ENCODE data around the gene PPDPF. TPM values are rescaled to one million over a fixed set of nuclear protein-coding genes. Genes with fewer than 3 reads are reported as not detected.

The PPDPF gene
- total RNA-seq, 2 donors from 2014 or later = 91.0 to 130 TPM

DNA sequence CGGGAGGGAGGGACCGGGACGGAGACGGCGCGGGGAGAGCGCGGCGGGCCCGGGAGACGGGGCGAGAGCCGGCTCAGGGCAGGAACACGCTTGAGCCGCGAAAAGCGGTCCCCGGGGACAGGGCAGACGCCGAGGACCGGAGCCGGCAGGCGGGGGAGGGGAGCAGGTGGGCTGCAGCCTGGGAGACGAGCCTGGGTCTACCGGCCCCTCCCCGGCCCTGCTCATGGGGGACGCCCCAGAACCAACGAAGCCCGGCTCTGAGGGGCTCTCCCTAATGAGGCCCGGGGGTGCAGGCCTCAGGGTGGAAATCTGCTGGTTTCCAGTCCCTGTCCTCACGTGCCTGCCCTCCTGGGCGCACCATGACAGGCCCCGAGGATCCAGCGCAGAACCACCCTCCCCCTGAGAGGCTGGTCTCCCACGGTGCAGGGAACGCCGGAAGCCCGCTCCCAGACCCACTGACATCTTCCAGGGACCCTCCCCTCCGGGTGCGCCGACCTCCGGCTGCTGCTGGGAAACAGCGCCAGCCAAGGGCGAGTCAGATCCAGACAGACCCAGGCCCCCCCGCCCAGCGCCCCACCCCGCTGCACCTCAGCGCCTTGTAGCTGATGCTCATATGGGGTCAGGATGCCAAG is 21.1 kb upstream of the PPDPF start:
- Mint-ChIP-seq H3K9me3 (peaks cover 0 to 2% of the 10 kb centered on the region in 2 donors), H3K36me3 (ENCODE audit: insufficient read depth in 2 of 2) (no peaks in the 10 kb centered on the region), H3K4me1 (ENCODE audit: low read depth) (no peaks in the 10 kb centered on the region), H3K4me3 (no peak overlapping the region), H3K27me3 (ENCODE audit: low read depth) (peaks cover 19% of the 10 kb centered on the region), H3K27ac (no peak overlapping the region)
- no peak for DNase-seq
- peak; percentile 13 to 16 for ATAC-seq (replicated peaks in 1 of 2)

DNA sequence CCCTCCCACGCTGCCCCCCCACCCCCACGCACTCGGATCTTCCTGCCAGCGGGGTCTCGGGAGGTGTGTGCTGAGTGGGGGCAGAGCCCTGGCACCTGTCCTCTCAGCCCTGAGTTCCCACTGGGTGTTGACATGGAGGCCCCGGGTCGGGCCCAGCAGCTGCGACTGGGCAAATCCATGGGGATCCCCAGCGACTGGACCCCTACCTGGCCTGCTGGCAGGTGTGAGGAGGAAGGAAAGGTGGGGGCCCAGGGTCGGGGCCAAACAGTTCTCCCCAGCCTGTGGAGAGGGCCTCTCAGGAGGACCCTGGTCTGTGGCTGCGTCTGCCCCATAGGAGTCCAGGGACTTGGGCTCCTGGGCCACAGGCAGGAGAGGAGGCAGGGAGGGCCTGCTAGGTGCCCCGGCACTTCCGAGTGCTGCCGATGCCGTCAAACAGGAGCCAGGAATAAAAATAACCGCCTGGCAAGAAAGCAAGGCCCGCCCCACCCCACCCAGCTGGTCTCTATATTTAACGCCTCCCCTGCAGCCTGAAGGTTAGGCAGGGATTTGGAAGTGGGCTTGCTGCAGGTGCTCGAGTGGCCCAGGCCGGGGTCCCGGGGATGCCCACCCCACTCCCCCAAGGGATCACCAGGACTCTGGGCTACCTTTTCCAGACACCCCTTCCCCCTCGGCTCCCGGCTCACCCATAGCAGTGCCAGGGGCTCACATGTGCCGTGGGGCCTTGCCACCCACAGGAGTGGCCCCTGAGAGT is 20.2 kb upstream of the PPDPF start:
- Mint-ChIP-seq H3K4me3 (peak overlapping the region in 1 of 2 donors; percentile 32), H3K9me3 (peaks cover 2 to 5% of the 10 kb centered on the region in 2 donors), H3K27me3 (ENCODE audit: low read depth) (peaks cover 27% of the 10 kb centered on the region), H3K4me1 (ENCODE audit: low read depth) (no peaks in the 10 kb centered on the region), H3K27ac (no peak overlapping the region), H3K36me3 (ENCODE audit: insufficient read depth in 2 of 2) (peaks cover 0 to 2% of the 10 kb centered on the region in 2 donors)
- no peak for DNase-seq
- no peak for ATAC-seq (replicated peaks in 1 of 2)

DNA sequence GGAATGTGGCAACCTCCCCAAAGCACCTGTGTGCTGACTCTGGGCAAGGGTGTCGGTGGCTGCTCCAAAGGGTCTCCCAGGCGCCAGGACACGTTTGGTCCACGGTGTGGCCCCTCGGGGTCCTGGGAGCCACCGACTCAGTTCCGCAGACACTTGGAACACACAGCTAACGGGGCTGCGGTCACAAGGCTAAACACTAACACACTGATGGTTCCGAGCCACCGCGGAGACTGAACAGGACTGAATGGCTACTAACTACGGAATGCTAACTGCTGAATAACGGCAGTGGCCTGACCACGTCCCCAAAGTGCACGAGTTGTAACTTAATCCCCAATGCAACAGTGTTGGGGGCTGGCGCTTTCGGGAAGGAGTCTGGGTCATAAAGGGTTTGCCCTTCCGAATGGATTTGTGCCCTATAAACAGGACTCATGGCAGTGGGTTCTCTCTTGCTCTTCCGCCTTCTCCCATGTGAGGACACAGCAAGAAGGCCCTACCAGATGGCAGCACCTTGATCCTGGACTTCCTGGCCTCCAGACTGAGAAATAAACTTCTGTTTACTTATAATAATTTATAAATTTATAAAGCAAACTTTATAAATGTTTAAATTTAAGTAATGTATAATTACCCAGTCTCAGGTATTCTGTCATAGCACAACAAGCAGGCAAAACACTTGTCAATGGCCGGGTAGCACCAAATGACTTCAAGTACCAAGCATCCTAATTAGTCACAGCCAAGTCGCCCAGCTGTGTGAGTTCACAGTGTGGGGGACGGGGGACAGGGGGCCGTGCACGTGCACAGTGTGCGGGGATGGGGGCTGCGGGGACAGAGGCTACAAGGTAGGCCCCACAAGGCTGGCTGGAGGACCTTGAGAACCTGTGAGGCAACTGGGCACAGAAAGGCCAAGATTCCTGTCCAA is 19.4 kb upstream of the PPDPF start:
- Mint-ChIP-seq H3K27me3 (ENCODE audit: low read depth) (peaks cover 27% of the 10 kb centered on the region), H3K9me3 (peaks cover 2 to 5% of the 10 kb centered on the region in 2 donors), H3K27ac (no peak overlapping the region), H3K4me1 (ENCODE audit: low read depth) (no peaks in the 10 kb centered on the region), H3K4me3 (peak overlapping the region in 1 of 2 donors; percentile 32), H3K36me3 (ENCODE audit: insufficient read depth in 2 of 2) (peaks cover 0 to 2% of the 10 kb centered on the region in 2 donors)
- ATAC-seq (replicated peaks in 1 of 2) (no peak), DNase-seq (no peak)

DNA sequence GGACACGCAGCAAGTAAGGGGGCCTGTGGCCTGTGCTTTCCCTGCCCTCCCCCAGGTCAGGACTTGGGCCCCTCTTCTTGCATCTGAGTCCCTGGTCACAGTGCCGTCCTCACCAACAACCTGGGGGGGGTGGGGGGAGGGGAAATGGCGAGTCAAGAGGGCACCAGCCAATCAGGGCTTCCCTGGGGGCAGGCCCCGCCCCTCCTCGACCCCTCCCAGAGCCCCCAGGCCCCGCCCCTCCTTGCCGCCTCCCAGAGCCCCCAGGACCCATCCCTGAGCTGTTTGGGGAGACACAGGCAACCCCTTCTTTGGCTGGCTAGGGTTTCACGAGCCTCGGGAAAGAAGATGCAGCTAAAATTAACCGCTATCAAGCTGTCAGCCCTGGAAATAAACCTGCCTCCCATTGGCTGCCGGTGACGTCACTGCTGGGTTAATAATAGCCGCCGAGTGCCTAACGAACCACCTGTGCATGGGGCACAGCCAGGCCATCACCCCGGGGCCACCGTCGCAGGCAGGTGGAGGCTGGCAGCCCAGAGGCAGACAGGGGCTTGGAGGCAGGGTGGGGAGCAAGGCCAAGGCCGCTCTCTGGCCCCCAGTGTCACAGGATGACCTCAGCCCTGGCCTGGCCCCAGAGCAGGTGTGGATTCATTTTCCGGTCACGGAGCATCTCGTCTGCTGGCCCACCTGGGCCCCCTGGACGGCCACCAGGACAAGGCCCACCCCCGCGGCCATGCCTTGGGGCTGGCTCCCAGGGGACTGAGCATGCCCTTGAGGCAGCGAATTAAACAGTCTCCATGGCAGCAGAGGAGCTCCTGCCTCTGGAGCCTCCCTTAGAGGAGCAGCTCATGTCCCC is 18.5 kb upstream of the PPDPF start:
- Mint-ChIP-seq H3K9me3 (peaks cover 2 to 5% of the 10 kb centered on the region in 2 donors), H3K36me3 (ENCODE audit: insufficient read depth in 2 of 2) (peaks cover 0 to 2% of the 10 kb centered on the region in 2 donors), H3K27me3 (ENCODE audit: low read depth) (peaks cover 24% of the 10 kb centered on the region), H3K4me1 (ENCODE audit: low read depth) (no peaks in the 10 kb centered on the region), H3K27ac (no peak overlapping the region), H3K4me3 (no peak overlapping the region)
- ATAC-seq (replicated peaks in 1 of 2) = no peak
- no peak for DNase-seq

DNA sequence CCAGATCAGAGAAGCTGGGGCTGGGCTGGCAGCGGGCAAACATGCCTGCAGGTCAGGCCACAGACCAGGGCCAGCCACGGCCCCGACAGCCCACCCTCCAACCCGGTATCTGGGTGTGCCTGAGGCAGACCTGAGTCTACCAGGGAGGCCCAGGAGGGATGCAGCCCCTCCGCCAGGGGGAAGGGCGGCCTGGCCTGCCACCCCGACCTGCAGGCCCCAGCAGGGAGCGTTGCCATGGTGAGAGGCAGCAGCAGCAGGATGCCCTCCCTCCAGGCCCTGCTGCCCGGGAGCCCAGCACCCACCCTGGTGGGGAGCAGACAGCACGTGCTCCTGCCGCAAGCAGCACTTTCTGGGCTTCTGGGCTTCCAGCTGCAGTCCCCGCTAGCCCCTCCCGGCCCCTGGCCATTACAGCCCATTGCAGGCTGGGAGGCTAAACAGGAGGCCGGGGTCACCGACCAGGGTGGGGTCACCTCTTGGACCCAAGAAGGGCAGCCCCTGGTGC is 17.8 kb upstream of the PPDPF start:
- DNase-seq (no peak), ATAC-seq (replicated peaks in 1 of 2) (no peak)
- H3K27ac Mint-ChIP-seq = no peak overlapping the region
- H3K9me3 Mint-ChIP-seq = peaks cover 2 to 5% of the 10 kb centered on the region in 2 donors
- peaks cover 0 to 2% of the 10 kb centered on the region in 2 donors for H3K36me3 Mint-ChIP-seq (ENCODE audit: insufficient read depth in 2 of 2)
- H3K4me1 Mint-ChIP-seq (ENCODE audit: low read depth) = no peaks in the 10 kb centered on the region
- no peak overlapping the region for H3K4me3 Mint-ChIP-seq
- H3K27me3 Mint-ChIP-seq (ENCODE audit: low read depth) = peaks cover 20% of the 10 kb centered on the region

DNA sequence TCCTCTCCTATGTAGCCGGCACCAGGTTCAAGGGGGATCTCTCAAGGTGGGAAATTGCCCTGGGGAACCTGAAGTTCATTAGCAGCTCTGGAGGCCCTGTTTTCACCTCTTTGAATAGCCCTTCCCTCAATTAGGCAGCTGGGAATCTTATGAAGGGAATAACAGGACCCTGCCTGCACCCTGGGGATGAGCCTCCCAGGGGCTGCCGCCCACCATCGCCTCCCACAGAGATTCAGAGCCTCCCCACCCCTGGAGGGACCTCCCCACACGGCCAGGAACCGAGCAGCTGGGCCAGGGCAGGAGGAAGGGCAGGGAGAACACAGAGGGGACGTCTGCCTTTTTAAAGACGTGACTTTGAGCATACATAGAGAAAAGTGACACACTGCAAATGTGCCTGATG is 17.0 kb upstream of the PPDPF start:
- peaks cover 0 to 2% of the 10 kb centered on the region in 2 donors for H3K36me3 Mint-ChIP-seq (ENCODE audit: insufficient read depth in 2 of 2)
- H3K4me1 Mint-ChIP-seq (ENCODE audit: low read depth) = no peaks in the 10 kb centered on the region
- H3K27me3 Mint-ChIP-seq (ENCODE audit: low read depth) = peaks cover 22% of the 10 kb centered on the region
- H3K27ac Mint-ChIP-seq = no peak overlapping the region
- H3K4me3 Mint-ChIP-seq = no peak overlapping the region
- ATAC-seq (replicated peaks in 1 of 2) = no peak
- peaks cover 2 to 5% of the 10 kb centered on the region in 2 donors for H3K9me3 Mint-ChIP-seq
- no peak for DNase-seq

DNA sequence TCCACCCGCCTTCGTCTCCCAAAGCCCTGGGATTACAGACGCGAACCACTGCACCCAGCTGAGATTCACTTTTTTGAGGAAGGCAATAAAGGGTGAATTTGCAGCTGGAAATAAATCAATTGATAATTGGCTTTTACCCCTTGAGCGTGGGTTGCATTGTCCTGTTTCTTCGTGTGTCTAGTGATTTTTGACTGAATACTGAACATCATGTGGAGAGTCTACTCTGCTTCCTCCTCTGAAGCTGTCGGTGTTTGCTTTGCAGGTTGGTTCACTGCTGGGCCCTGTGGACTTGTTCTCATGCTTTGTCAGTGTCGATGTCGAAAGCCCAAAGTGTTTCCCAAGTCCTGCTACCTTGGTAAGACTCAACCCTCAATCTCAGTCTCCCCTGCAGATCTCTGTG is 15.9 kb upstream of the PPDPF start:
- H3K4me3 Mint-ChIP-seq = no peak overlapping the region
- H3K27me3 Mint-ChIP-seq (ENCODE audit: low read depth) = peaks cover 30% of the 10 kb centered on the region
- no peaks in the 10 kb centered on the region for H3K4me1 Mint-ChIP-seq (ENCODE audit: low read depth)
- no peak for DNase-seq
- peaks cover 0 to 2% of the 10 kb centered on the region in 2 donors for H3K36me3 Mint-ChIP-seq (ENCODE audit: insufficient read depth in 2 of 2)
- peaks cover 2 to 5% of the 10 kb centered on the region in 2 donors for H3K9me3 Mint-ChIP-seq
- ATAC-seq (replicated peaks in 1 of 2) = no peak
- no peak overlapping the region for H3K27ac Mint-ChIP-seq

DNA sequence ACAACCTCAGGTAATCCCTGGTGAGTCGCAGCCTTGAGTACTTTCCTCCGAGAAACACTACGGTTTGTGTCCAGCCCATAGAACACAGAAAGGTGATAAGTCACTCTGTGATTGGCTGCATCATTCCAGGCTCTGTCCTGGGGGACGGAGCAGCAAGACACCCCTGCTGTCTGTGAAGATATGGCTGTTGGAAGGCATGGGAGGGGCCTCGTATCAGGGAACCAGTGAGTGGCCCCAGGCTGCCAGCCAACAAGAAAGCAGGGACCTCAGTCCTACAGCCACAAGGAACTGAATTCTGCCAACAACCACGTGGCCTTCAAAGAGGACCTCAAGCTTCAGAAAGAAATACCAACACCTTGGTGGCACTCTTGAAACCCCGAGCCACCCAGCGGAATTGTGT is 15.3 kb upstream of the PPDPF start:
- Mint-ChIP-seq H3K9me3 (peaks cover 2 to 5% of the 10 kb centered on the region in 2 donors), H3K27ac (no peak overlapping the region), H3K4me1 (ENCODE audit: low read depth) (no peaks in the 10 kb centered on the region), H3K27me3 (ENCODE audit: low read depth) (peaks cover 36% of the 10 kb centered on the region), H3K36me3 (ENCODE audit: insufficient read depth in 2 of 2) (peaks cover 0 to 2% of the 10 kb centered on the region in 2 donors), H3K4me3 (no peak overlapping the region)
- no peak for ATAC-seq (replicated peaks in 1 of 2)
- no peak for DNase-seq

DNA sequence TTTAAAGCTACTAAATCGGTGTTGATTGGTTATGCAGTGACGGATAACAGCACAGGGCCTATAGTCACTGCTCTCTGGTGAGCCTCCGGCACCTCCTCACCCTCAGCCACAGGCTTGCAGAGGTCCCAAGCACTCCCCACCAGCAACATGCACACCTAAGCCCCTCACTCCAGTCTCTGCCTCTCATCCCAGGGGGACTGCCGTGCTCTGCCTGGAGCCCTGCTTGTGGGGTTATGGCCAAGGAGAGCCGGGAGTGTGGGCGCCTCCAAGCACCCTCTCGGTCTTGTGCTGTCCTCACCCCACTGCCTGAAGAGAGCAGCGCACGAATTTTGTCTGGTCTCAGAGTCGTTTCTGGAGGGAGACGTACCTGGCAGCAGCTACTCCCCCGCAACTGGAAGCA is 14.8 kb upstream of the PPDPF start:
- Mint-ChIP-seq H3K36me3 (ENCODE audit: insufficient read depth in 2 of 2) (peaks cover 0 to 2% of the 10 kb centered on the region in 2 donors), H3K4me1 (ENCODE audit: low read depth) (no peaks in the 10 kb centered on the region), H3K27me3 (ENCODE audit: low read depth) (peaks cover 41% of the 10 kb centered on the region), H3K9me3 (peaks cover 2 to 5% of the 10 kb centered on the region in 2 donors), H3K4me3 (no peak overlapping the region), H3K27ac (no peak overlapping the region)
- no peak for ATAC-seq (replicated peaks in 1 of 2)
- DNase-seq = no peak

DNA sequence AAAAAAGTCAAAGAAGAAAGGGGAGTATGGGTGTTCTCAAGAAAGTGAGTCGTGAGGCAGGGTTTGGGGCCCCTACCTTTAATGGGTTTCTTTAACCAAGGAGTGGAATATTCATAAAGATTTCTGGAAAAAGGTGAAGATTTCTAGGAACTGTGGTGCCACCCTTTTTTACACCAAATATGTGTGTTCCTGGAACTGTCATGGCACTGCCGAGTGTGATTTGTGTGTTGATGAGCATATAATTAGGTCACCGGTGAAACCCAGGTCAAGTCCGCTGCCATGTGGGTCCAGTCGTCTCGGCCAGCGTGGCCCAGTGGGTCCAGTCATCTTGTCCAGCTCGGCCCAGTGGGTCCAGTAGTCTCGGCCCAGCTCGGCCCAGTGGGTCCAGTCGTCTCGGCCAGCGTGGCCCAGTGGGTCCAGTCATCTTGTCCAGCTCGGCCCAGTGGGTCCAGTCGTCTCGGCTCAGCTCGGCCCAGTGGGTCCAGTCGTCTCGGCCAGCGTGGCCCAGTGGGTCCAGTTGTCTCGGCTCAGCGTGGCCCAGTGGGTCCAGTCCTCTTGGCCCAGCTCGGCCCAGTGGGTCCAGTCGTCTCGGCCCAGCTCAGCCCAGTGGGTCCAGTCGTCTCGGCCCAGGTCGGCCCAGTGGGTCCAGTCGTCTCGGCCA is 13.4 kb upstream of the PPDPF start:
- no peak overlapping the region for H3K27ac Mint-ChIP-seq
- H3K4me1 Mint-ChIP-seq (ENCODE audit: low read depth) = no peaks in the 10 kb centered on the region
- ATAC-seq (replicated peaks in 1 of 2) (no peak), DNase-seq (no peak)
- H3K4me3 Mint-ChIP-seq = peak overlapping the region in 1 of 2 donors; percentile 14
- peaks cover 2 to 5% of the 10 kb centered on the region in 2 donors for H3K9me3 Mint-ChIP-seq
- H3K36me3 Mint-ChIP-seq (ENCODE audit: insufficient read depth in 2 of 2) = peaks cover 0 to 2% of the 10 kb centered on the region in 2 donors
- H3K27me3 Mint-ChIP-seq (ENCODE audit: low read depth) = peaks cover 51% of the 10 kb centered on the region

DNA sequence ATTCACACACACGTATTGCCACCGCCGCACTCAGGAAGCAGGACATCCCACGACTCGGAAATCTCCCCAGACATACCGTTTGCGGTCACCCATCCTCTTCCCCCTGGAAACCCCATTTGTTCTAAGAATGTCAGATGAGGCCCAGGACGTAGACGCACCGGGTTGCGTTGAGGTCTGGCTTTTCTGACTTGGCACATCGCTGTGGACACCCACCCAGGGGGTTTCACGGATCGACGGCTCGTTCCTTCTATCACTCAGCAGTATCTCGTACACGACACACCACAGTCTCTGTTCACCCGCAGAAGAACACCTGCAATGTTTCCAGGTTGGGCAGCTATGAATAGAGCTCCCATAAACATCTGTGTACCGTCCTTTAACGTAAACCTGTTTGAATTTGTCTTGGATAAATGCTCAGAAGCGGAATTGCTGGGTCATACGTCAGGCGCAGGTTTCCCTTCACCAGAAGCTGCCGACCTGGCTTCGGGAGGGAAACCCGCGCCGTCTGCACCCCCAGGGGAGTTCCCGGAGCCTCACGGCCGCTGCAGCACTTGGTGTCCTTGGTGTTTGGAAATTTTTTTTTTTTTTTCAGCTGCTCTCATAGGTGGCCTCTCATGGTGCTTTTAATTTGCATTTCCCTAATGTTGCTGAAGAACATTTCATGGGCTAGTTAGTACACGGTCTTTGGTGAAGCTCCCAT is 12.3 kb upstream of the PPDPF start:
- Mint-ChIP-seq H3K27me3 (ENCODE audit: low read depth) (peaks cover 61% of the 10 kb centered on the region), H3K36me3 (ENCODE audit: insufficient read depth in 2 of 2) (peaks cover 0 to 2% of the 10 kb centered on the region in 2 donors), H3K4me3 (peak overlapping the region in 1 of 2 donors; percentile 6), H3K27ac (no peak overlapping the region), H3K4me1 (ENCODE audit: low read depth) (no peaks in the 10 kb centered on the region), H3K9me3 (peaks cover 2 to 5% of the 10 kb centered on the region in 2 donors)
- no peak for DNase-seq
- peak; percentile 36 to 52 for ATAC-seq (replicated peaks in 1 of 2)
